NCI-H1092 treated with DMSO at 0.1 percent for 48 hours (cell line): Measurements from ENCODE around the gene DIAPH1.

Source experiments
- DNase-seq: peaks from one replicate; lab custom pipeline; 2025; lab: John Stamatoyannopoulos, UW

Gene DIAPH1

GRCh38 chr5:141506381-141507155 lies 112.2 kb downstream of the DIAPH1 start:
- DNase-seq, result no peak

GRCh38 chr5:141504216-141504615 lies 114.6 kb downstream of the DIAPH1 start:
- no peak for DNase-seq

GRCh38 chr5:141503681-141504080 lies 115.1 kb downstream of the DIAPH1 start:
- no peak for DNase-seq

- DNase-seq, result no peak
Measured at GRCh38 chr5:141501761-141502160, 117.0 kb downstream of the DIAPH1 start.

- no peak for DNase-seq
Measured at GRCh38 chr5:141496038-141496437, 122.8 kb downstream of the DIAPH1 start.

GRCh38 chr5:141495453-141495811 lies 123.4 kb downstream of the DIAPH1 start:
- no peak for DNase-seq

GRCh38 chr5:141494761-141495452 lies 123.9 kb downstream of the DIAPH1 start:
- no peak for DNase-seq

- no peak for DNase-seq
Measured at GRCh38 chr5:141493500-141494422, 125.0 kb downstream of the DIAPH1 start.

GRCh38 chr5:141492168-141492885 lies 126.5 kb downstream of the DIAPH1 start:
- no peak for DNase-seq

- no peak for DNase-seq
Measured at GRCh38 chr5:141491323-141492167, 127.3 kb downstream of the DIAPH1 start.

GRCh38 chr5:141490771-141491170 lies 128.0 kb downstream of the DIAPH1 start:
- DNase-seq, result no peak

GRCh38 chr5:141490271-141490670 lies 128.5 kb downstream of the DIAPH1 start:
- DNase-seq, result no peak

- DNase-seq, result no peak
Measured at GRCh38 chr5:141489841-141490240, 129.0 kb downstream of the DIAPH1 start.

- no peak for DNase-seq
Measured at GRCh38 chr5:141488591-141489561, 129.9 kb downstream of the DIAPH1 start, which contains the start of gene PCDHGC5. PCDHGC5 (plus strand) TSS chr5:141489081; CDS start chr5:141489241, 160 bp downstream.

- DNase-seq, result no peak
Measured at GRCh38 chr5:141487131-141487530, 131.7 kb downstream of the DIAPH1 start.

- no peak for DNase-seq
Measured at GRCh38 chr5:141486091-141486490, 132.7 kb downstream of the DIAPH1 start.

GRCh38 chr5:141485321-141486055 lies 133.3 kb downstream of the DIAPH1 start:
- DNase-seq, result no peak

- DNase-seq, result peak; percentile 67
Measured at GRCh38 chr5:141484641-141485311, 134.0 kb downstream of the DIAPH1 start, which contains the start of gene PCDHGC4. PCDHGC4 (plus strand) TSS chr5:141485030; CDS start chr5:141485174, 144 bp downstream.
